Activated naive CD4-positive, alpha-beta T cell (primary cell): ENCODE measurements around the gene ENO1.
"Not testable (repeated sequence)": the region's sequence is repeated elsewhere in the genome, so short reads cannot be mapped to it uniquely, and the experiment has no call there.

Source experiments
- DNase-seq, 4 experiments: peaks; one replicate each; lab custom pipeline; 2025; lab: John Stamatoyannopoulos, UW

ENO1 gene

GRCh38 chr1:8896775-8897174 is 18.3 kb upstream of the ENO1 start:
- not testable (repeated sequence) for DNase-seq

GRCh38 chr1:8892026-8892425 is 13.5 kb upstream of the ENO1 start:
- DNase-seq = no peak

- no peak for DNase-seq
Measured at GRCh38 chr1:8891401-8891800, 12.9 kb upstream of the ENO1 start.

- no peak for DNase-seq
Measured at GRCh38 chr1:8889925-8890785, 11.7 kb upstream of the ENO1 start.

GRCh38 chr1:8889103-8889846 is 10.8 kb upstream of the ENO1 start:
- DNase-seq = no peak

- DNase-seq = no peak
Measured at GRCh38 chr1:8886589-8886988, 8.1 kb upstream of the ENO1 start.

- not testable (repeated sequence) for DNase-seq
Measured at GRCh38 chr1:8886031-8886524, 7.6 kb upstream of the ENO1 start.

- not testable (repeated sequence) for DNase-seq
Measured at GRCh38 chr1:8884105-8884504, 5.6 kb upstream of the ENO1 start.

- no peak for DNase-seq
Measured at GRCh38 chr1:8883491-8883890, 5.0 kb upstream of the ENO1 start.

- no peak for DNase-seq
Measured at GRCh38 chr1:8879922-8880676, 1.6 kb upstream of the ENO1 start.

- no peak for DNase-seq
Measured at GRCh38 chr1:8879464-8879921, 1.0 kb upstream of the ENO1 start.

- DNase-seq = peak; percentile 98 to 100 (median 100)
Measured at GRCh38 chr1:8878698-8879463, 395 bp upstream of the ENO1 start.

GRCh38 chr1:8876087-8876486 is 2.4 kb downstream of the ENO1 start:
- no peak for DNase-seq

GRCh38 chr1:8875216-8875861 is 3.1 kb downstream of the ENO1 start:
- no peak for DNase-seq

- no peak for DNase-seq
Measured at GRCh38 chr1:8874230-8875201, 4.0 kb downstream of the ENO1 start.

GRCh38 chr1:8873506-8874229 is 4.8 kb downstream of the ENO1 start:
- DNase-seq = peak in 3 of 4 experiments; percentile 23 to 38 (median 30)

GRCh38 chr1:8873001-8873400 is 5.5 kb downstream of the ENO1 start:
- no peak for DNase-seq

- no peak for DNase-seq
Measured at GRCh38 chr1:8871965-8872399, 6.5 kb downstream of the ENO1 start.

- DNase-seq = no peak
Measured at GRCh38 chr1:8871539-8871935, 6.9 kb downstream of the ENO1 start.
